Endothelial cell (in vitro differentiated cells): Measurements from ENCODE around the gene RASA3. TPM values are rescaled to one million over a fixed set of nuclear protein-coding genes. Genes with fewer than 3 reads are reported as not detected.

ENCODE experiments used
- DNase-seq: peaks from one replicate; pipeline ENCODE4 v3.0.0; 2021; ENCODE audit warnings: low spot score
- H3K27ac Mint-ChIP-seq: one replicate; pipeline ENCODE4 v1.8.0; 2021; ENCODE audit warnings: mixed read lengths, inconsistent platforms; ENCODE audit not compliant: unreplicated experiment
- H3K27me3 Mint-ChIP-seq: one replicate; pipeline ENCODE4 v1.8.0; 2021; ENCODE audit warnings: mild to moderate bottlenecking, moderate library complexity, mixed read lengths, inconsistent platforms; ENCODE audit not compliant: unreplicated experiment
- H3K36me3 Mint-ChIP-seq: one replicate; pipeline ENCODE4 v1.8.0; 2021; ENCODE audit warnings: mild to moderate bottlenecking, low read depth, mixed read lengths, inconsistent platforms; ENCODE audit not compliant: unreplicated experiment
- H3K4me1 Mint-ChIP-seq: one replicate; pipeline ENCODE4 v1.8.0; 2021; ENCODE audit warnings: mild to moderate bottlenecking, mixed read lengths, inconsistent platforms; ENCODE audit not compliant: unreplicated experiment
- H3K4me3 Mint-ChIP-seq: one replicate; pipeline ENCODE4 v1.8.0; 2021; ENCODE audit warnings: mild to moderate bottlenecking, mixed read lengths, inconsistent platforms; ENCODE audit not compliant: unreplicated experiment
- H3K9me3 Mint-ChIP-seq: one replicate; pipeline ENCODE4 v1.8.0; 2021; ENCODE audit warnings: mixed read lengths, inconsistent platforms; ENCODE audit not compliant: unreplicated experiment
- total RNA-seq: library from RNA; stranded (reverse); fragmentation: NEBNext Ultra II Directional; extraction: Animal tissue kit (Norgen Biotek cat#: 25700); gene quantifications from one replicate; pipeline ENCODE4 v1.2.1, GENCODE V29; 2021; ENCODE audit not compliant: unreplicated experiment
- TF ChIP-seq, protein P1 (sequence below): fragments of 200-600 bp; sonication (generic); IDR thresholded peaks from one replicate; pipeline ENCODE4 v1.5.0; 2021; ENCODE audit warnings: antibody characterized with exemption; ENCODE audit not compliant: unreplicated experiment

RASA3 gene
- total RNA-seq, 1 donor from 2014 or later = 34.0 TPM

DNA sequence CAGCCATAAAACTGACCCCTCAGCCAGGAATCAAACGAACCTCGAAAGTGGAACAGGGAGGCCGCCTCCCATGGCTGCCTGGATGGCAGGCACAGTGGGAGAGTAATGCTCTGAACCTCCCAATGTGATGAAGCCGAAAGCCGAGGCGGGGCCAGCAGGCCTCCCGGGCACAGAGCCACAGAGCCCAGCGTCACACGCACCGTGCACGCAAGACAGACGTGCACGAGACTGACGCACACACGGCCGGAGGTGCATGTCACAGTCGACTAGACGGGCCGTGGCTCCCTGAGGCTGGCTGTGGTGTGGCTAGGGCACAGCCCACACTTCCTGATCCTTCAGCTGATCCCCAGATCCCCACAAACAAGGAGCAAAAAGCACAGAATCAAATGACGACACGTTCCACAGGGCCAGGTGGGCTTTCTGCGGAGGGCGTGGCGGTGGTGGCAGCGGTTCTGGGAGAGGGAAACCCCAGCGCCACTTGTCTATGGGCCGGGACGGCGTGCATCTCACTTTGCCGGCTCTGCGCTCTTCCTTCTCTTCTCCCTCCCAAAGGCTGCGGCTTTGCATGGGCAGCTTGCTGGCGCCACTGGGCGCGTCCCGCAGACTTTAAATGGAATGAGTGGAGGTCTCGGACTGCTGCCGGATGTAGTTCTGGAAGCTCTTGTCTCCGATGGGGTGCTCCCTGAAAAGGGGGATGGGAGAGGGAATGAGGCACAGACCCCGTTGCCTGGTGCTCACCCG is 153.5 kb downstream of the RASA3 start:
- Mint-ChIP-seq H3K36me3 (peaks cover 36% of the 10 kb centered on the region), H3K9me3 (peaks cover 5% of the 10 kb centered on the region), H3K27ac (peak overlapping the region; percentile 42), H3K4me3 (peak overlapping the region; percentile 56), H3K27me3 (peaks cover 15% of the 10 kb centered on the region), H3K4me1 (peaks cover 3% of the 10 kb centered on the region)
- no peak for DNase-seq
- TF ChIP-seq, protein P1, sequence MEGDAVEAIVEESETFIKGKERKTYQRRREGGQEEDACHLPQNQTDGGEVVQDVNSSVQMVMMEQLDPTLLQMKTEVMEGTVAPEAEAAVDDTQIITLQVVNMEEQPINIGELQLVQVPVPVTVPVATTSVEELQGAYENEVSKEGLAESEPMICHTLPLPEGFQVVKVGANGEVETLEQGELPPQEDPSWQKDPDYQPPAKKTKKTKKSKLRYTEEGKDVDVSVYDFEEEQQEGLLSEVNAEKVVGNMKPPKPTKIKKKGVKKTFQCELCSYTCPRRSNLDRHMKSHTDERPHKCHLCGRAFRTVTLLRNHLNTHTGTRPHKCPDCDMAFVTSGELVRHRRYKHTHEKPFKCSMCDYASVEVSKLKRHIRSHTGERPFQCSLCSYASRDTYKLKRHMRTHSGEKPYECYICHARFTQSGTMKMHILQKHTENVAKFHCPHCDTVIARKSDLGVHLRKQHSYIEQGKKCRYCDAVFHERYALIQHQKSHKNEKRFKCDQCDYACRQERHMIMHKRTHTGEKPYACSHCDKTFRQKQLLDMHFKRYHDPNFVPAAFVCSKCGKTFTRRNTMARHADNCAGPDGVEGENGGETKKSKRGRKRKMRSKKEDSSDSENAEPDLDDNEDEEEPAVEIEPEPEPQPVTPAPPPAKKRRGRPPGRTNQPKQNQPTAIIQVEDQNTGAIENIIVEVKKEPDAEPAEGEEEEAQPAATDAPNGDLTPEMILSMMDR = no peak

- DNase-seq = no peak
- Mint-ChIP-seq H3K27ac (no peak overlapping the region), H3K4me1 (peaks cover 3% of the 10 kb centered on the region), H3K4me3 (no peak overlapping the region), H3K9me3 (peaks cover 5% of the 10 kb centered on the region), H3K36me3 (peaks cover 39% of the 10 kb centered on the region), H3K27me3 (peaks cover 15% of the 10 kb centered on the region)
- TF ChIP-seq, protein P1 = no peak
Measured at GRCh38 chr13:113977976-113978375, 154.4 kb downstream of the RASA3 start.

- H3K27ac Mint-ChIP-seq = no peak overlapping the region
- peaks cover 15% of the 10 kb centered on the region for H3K27me3 Mint-ChIP-seq
- H3K36me3 Mint-ChIP-seq = peaks cover 43% of the 10 kb centered on the region
- peaks cover 3% of the 10 kb centered on the region for H3K4me1 Mint-ChIP-seq
- peaks cover 5% of the 10 kb centered on the region for H3K9me3 Mint-ChIP-seq
- DNase-seq = no peak
- TF ChIP-seq, protein P1 = no peak
- peak overlapping the region; percentile 59 for H3K4me3 Mint-ChIP-seq
Measured at GRCh38 chr13:113976711-113977684, 155.4 kb downstream of the RASA3 start.

- no peak overlapping the region for H3K27ac Mint-ChIP-seq
- H3K4me3 Mint-ChIP-seq = no peak overlapping the region
Measured at GRCh38 chr13:113975416-113975815, 157.0 kb downstream of the RASA3 start.

More at GRCh38 chr13:113975416-113975815, 157.0 kb downstream of the RASA3 start:
- peaks cover 3% of the 10 kb centered on the region for H3K4me1 Mint-ChIP-seq
- H3K27me3 Mint-ChIP-seq = peaks cover 11% of the 10 kb centered on the region
- TF ChIP-seq, protein P1 = no peak
- DNase-seq = no peak
- H3K9me3 Mint-ChIP-seq = peaks cover 3% of the 10 kb centered on the region
- H3K36me3 Mint-ChIP-seq = peaks cover 35% of the 10 kb centered on the region
